Measurements from ENCODE around the gene WDR73.
"Not testable (repeated sequence)": the region's sequence is repeated elsewhere in the genome, so short reads cannot be mapped to it uniquely, and the experiment has no call there.

DNA sequence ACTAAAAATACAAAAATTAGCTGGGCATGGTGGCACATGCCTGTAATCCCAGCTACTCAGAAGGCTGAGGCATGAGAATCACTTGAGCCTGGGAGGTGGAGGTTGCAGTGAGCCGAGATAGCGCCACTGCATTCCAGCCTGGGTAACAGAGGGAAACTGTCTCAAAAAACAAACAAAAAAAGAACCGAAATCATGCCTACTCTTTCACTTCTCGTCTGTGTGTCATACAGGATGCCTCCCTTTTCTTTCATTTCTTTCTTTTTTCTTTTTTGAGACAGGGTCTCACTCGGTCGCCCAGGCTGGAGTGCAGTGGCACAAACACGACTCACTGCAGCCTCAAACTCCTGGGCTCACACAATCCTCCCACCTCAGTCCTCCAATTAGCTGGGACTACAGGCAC is 32.4 kb upstream of the WDR73 start:
- TF ChIP-seq, protein P1, sequence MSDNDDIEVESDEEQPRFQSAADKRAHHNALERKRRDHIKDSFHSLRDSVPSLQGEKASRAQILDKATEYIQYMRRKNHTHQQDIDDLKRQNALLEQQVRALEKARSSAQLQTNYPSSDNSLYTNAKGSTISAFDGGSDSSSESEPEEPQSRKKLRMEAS (IDR thresholded peaks at IDR 0.05; ENCODE audit: low read depth, low read length), result not testable (repeated sequence)
- TF ChIP-seq, protein P2, sequence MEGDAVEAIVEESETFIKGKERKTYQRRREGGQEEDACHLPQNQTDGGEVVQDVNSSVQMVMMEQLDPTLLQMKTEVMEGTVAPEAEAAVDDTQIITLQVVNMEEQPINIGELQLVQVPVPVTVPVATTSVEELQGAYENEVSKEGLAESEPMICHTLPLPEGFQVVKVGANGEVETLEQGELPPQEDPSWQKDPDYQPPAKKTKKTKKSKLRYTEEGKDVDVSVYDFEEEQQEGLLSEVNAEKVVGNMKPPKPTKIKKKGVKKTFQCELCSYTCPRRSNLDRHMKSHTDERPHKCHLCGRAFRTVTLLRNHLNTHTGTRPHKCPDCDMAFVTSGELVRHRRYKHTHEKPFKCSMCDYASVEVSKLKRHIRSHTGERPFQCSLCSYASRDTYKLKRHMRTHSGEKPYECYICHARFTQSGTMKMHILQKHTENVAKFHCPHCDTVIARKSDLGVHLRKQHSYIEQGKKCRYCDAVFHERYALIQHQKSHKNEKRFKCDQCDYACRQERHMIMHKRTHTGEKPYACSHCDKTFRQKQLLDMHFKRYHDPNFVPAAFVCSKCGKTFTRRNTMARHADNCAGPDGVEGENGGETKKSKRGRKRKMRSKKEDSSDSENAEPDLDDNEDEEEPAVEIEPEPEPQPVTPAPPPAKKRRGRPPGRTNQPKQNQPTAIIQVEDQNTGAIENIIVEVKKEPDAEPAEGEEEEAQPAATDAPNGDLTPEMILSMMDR (IDR thresholded peaks at IDR 0.05 in 2 of 3, conservative IDR thresholded peaks at IDR 0.05 in 1 of 3; ENCODE audit: control insufficient read depth in 2 of 3, extremely low read depth in 1 of 3, insufficient read depth in 1 of 3, low read depth in 3 of 3, low read length in 3 of 3), result not testable (repeated sequence)
